IPS DF 6.9 (cell line): ENCODE measurements around the gene KDM7A.

Experiments used
- DNase-seq: peaks from one replicate; pipeline ENCODE4 v3.0.0-alpha.2; 2013; ENCODE audit warnings: low read depth, low spot score
- H3K27ac ChIP-seq: one replicate; pipeline ENCODE4 v1.5.1; 2013; ENCODE audit warnings: low read length, control low read depth
- H3K27me3 ChIP-seq: 2 replicates; pipeline ENCODE4 v1.6.1; 2013; ENCODE audit warnings: mild to moderate bottlenecking, low read length; ENCODE audit not compliant: control insufficient read depth, insufficient read depth
- H3K36me3 ChIP-seq: 2 replicates; pipeline ENCODE4 v1.6.1; 2013; ENCODE audit warnings: low read length; ENCODE audit not compliant: control insufficient read depth, insufficient read depth
- H3K4me1 ChIP-seq: 2 replicates; pipeline ENCODE4 v1.6.1; 2013; ENCODE audit warnings: low read length; ENCODE audit not compliant: control insufficient read depth, insufficient read depth
- H3K4me3 ChIP-seq: 2 replicates; pipeline ENCODE4 v1.5.1; 2013; ENCODE audit warnings: mild to moderate bottlenecking, low read length
- H3K9me3 ChIP-seq: 2 replicates; pipeline ENCODE4 v1.6.1; 2013; ENCODE audit warnings: low read length, inconsistent platforms; ENCODE audit not compliant: control insufficient read depth, insufficient read depth
- WGBS: extraction: QIAGEN DNeasy Blood & Tissue Kit; methylation state at CpG from one replicate; pipeline ENCODE4 v1.1.7; 2013; ENCODE audit warnings: mixed read lengths, missing lambda C conversion rate; ENCODE audit not compliant: insufficient read length, insufficient coverage; 5-methylcytosine and 5-hydroxymethylcytosine counted together

KDM7A gene

GRCh38 chr7:140056431-140057142 is 120.2 kb downstream of the KDM7A start:
- no peaks in the 10 kb centered on the region for H3K36me3 ChIP-seq
- WGBS, result no CpG with 5 or more reads among the region's 5 CpGs
- H3K27ac ChIP-seq, result no peak overlapping the region
- no peaks in the 10 kb centered on the region for H3K9me3 ChIP-seq
- no peaks in the 10 kb centered on the region for H3K4me1 ChIP-seq
- DNase-seq, result no peak
- no peaks in the 10 kb centered on the region for H3K27me3 ChIP-seq
- H3K4me3 ChIP-seq, result no peak overlapping the region

GRCh38 chr7:140055833-140056232 is 121.0 kb downstream of the KDM7A start:
- H3K9me3 ChIP-seq, result no peaks in the 10 kb centered on the region
- no peak for DNase-seq
- no CpG with 5 or more reads among the region's 2 CpGs for WGBS

GRCh38 chr7:140054751-140055150 is 122.0 kb downstream of the KDM7A start:
- Histone ChIP-seq H3K27me3 (no peaks in the 10 kb centered on the region), H3K4me1 (no peaks in the 10 kb centered on the region), H3K27ac (no peak overlapping the region), H3K4me3 (no peak overlapping the region), H3K9me3 (no peaks in the 10 kb centered on the region), H3K36me3 (no peaks in the 10 kb centered on the region)
- WGBS, result no CpG with 5 or more reads among the region's 4 CpGs
- no peak for DNase-seq

More at GRCh38 chr7:140055833-140056232, 121.0 kb downstream of the KDM7A start:
- Histone ChIP-seq H3K36me3 (no peaks in the 10 kb centered on the region), H3K4me3 (no peak overlapping the region), H3K4me1 (no peaks in the 10 kb centered on the region), H3K27ac (no peak overlapping the region), H3K27me3 (no peaks in the 10 kb centered on the region)

- Histone ChIP-seq H3K27me3 (no peaks in the 10 kb centered on the region), H3K36me3 (no peaks in the 10 kb centered on the region), H3K27ac (no peak overlapping the region), H3K4me1 (no peaks in the 10 kb centered on the region), H3K9me3 (no peaks in the 10 kb centered on the region), H3K4me3 (no peak overlapping the region)
- no peak for DNase-seq
- no CpG with 5 or more reads among the region's 3 CpGs for WGBS
Observed at GRCh38 chr7:140053812-140054539, 122.8 kb downstream of the KDM7A start.

- Histone ChIP-seq H3K27ac (no peak overlapping the region), H3K27me3 (no peaks in the 10 kb centered on the region), H3K9me3 (no peaks in the 10 kb centered on the region), H3K4me1 (no peaks in the 10 kb centered on the region), H3K4me3 (no peak overlapping the region), H3K36me3 (no peaks in the 10 kb centered on the region)
- no peak for DNase-seq
Observed at GRCh38 chr7:140051820-140052219, 125.0 kb downstream of the KDM7A start.

GRCh38 chr7:140050100-140050499 is 126.7 kb downstream of the KDM7A start:
- Histone ChIP-seq H3K4me3 (no peak overlapping the region), H3K9me3 (no peaks in the 10 kb centered on the region), H3K27me3 (no peaks in the 10 kb centered on the region), H3K27ac (no peak overlapping the region), H3K36me3 (no peaks in the 10 kb centered on the region), H3K4me1 (no peaks in the 10 kb centered on the region)
- no CpG with 5 or more reads among the region's 3 CpGs for WGBS
- DNase-seq, result no peak

GRCh38 chr7:140049339-140050024 is 127.3 kb downstream of the KDM7A start:
- DNase-seq, result no peak
- H3K27ac ChIP-seq, result no peak overlapping the region
- H3K9me3 ChIP-seq, result no peaks in the 10 kb centered on the region
- no peaks in the 10 kb centered on the region for H3K27me3 ChIP-seq
- H3K4me1 ChIP-seq, result no peaks in the 10 kb centered on the region
- no CpG with 5 or more reads among the region's 5 CpGs for WGBS
- no peaks in the 10 kb centered on the region for H3K36me3 ChIP-seq
- no peak overlapping the region for H3K4me3 ChIP-seq

GRCh38 chr7:140048989-140049338 is 127.8 kb downstream of the KDM7A start:
- Histone ChIP-seq H3K9me3 (no peaks in the 10 kb centered on the region), H3K4me3 (no peak overlapping the region), H3K27ac (no peak overlapping the region), H3K36me3 (no peaks in the 10 kb centered on the region), H3K4me1 (no peaks in the 10 kb centered on the region), H3K27me3 (no peaks in the 10 kb centered on the region)
- no peak for DNase-seq
- no CpG with 5 or more reads among the region's 1 CpG for WGBS

- DNase-seq, result no peak
- WGBS, result no CpG with 5 or more reads among the region's 4 CpGs
- H3K36me3 ChIP-seq, result no peaks in the 10 kb centered on the region
Observed at GRCh38 chr7:140048138-140048537, 128.6 kb downstream of the KDM7A start.

GRCh38 chr7:140047197-140047596 is 129.6 kb downstream of the KDM7A start:
- H3K36me3 ChIP-seq, result no peaks in the 10 kb centered on the region
- H3K27ac ChIP-seq, result no peak overlapping the region
- no peaks in the 10 kb centered on the region for H3K4me1 ChIP-seq
- H3K9me3 ChIP-seq, result no peaks in the 10 kb centered on the region
- no peak for DNase-seq
- H3K4me3 ChIP-seq, result no peak overlapping the region
- no peaks in the 10 kb centered on the region for H3K27me3 ChIP-seq
- WGBS, result no CpG with 5 or more reads among the region's 3 CpGs

More at GRCh38 chr7:140048138-140048537, 128.6 kb downstream of the KDM7A start:
- no peak overlapping the region for H3K4me3 ChIP-seq
- no peak overlapping the region for H3K27ac ChIP-seq
- no peaks in the 10 kb centered on the region for H3K4me1 ChIP-seq
- no peaks in the 10 kb centered on the region for H3K9me3 ChIP-seq
- no peaks in the 10 kb centered on the region for H3K27me3 ChIP-seq
